DND-41 (cell line): ENCODE results near the gene POMT2.

Experiments used
- ATAC-seq: fragments of 200-7000 bp; cut with Tn5 transposase; 3 replicates; pipeline ENCODE4 v1.9.1; 2021; ENCODE audit warnings: low read depth; ENCODE audit not compliant: insufficient read depth
- DNase-seq: peaks from one replicate; pipeline ENCODE4 v3.0.0-alpha.2; 2020
- H2AFZ ChIP-seq: 2 replicates; pipeline ENCODE4 v1.6.0; 2012; ENCODE audit warnings: low read depth, low read length
- H3K27ac ChIP-seq: 2 replicates; pipeline ENCODE4 v1.5.1; 2012; ENCODE audit warnings: low read length, inconsistent platforms
- H3K27me3 ChIP-seq: fragments of 200-600 bp; sonication (generic); 2 replicates; pipeline ENCODE4 v1.6.0; 2012; ENCODE audit warnings: low read length, mild to moderate bottlenecking, inconsistent platforms; ENCODE audit not compliant: insufficient read depth, poor library complexity
- H3K36me3 ChIP-seq: 2 replicates; pipeline ENCODE4 v1.5.1; 2012; ENCODE audit warnings: low read length, inconsistent platforms; ENCODE audit not compliant: insufficient read depth
- H3K4me1 ChIP-seq: 2 replicates; pipeline ENCODE4 v1.5.1; 2012; ENCODE audit warnings: mild to moderate bottlenecking, low read length; ENCODE audit not compliant: insufficient read depth
- H3K4me2 ChIP-seq: 2 replicates; pipeline ENCODE4 v1.6.0; 2012; ENCODE audit warnings: mild to moderate bottlenecking, moderate library complexity, low read length, inconsistent platforms; ENCODE audit not compliant: insufficient read depth
- H3K4me3 ChIP-seq, 2 experiments: fragments of 200-600 bp in 1 of 2; shearing (Covaris generic) in 1 of 2; 2 replicates each; pipeline ENCODE4 v1.5.1; 2012 to 2016; ENCODE audit warnings: inconsistent platforms in 2 of 2, low read length in 2 of 2, mild to moderate bottlenecking in 2 of 2, low read depth in 1 of 2, moderate library complexity in 1 of 2
- H3K79me2 ChIP-seq: 2 replicates; pipeline ENCODE4 v1.6.0; 2012; ENCODE audit warnings: low read length, inconsistent platforms; ENCODE audit not compliant: insufficient read depth
- H3K9ac ChIP-seq: 2 replicates; pipeline ENCODE4 v1.6.0; 2012; ENCODE audit warnings: low read depth, mild to moderate bottlenecking, inconsistent platforms, low read length, moderate library complexity
- H3K9me3 ChIP-seq: 2 replicates; pipeline ENCODE4 v1.5.1; 2012; ENCODE audit warnings: low read length, moderate library complexity, mild to moderate bottlenecking, inconsistent platforms; ENCODE audit not compliant: insufficient read depth, severe bottlenecking
- H4K20me1 ChIP-seq: 2 replicates; pipeline ENCODE4 v1.6.0; 2012; ENCODE audit warnings: low read length; ENCODE audit not compliant: insufficient read depth
- CTCF ChIP-seq: IDR thresholded peaks from 2 replicates; pipeline ENCODE4 v1.5.1; 2012; ENCODE audit warnings: borderline replicate concordance, low read length, moderate library complexity, mild to moderate bottlenecking; ENCODE audit not compliant: poor library complexity, severe bottlenecking; ENCODE audit errors: extremely low read depth
- EZH2 ChIP-seq: IDR thresholded peaks from 3 replicates; pipeline ENCODE4 v1.6.1; 2012; ENCODE audit warnings: borderline replicate concordance, low read depth, mild to moderate bottlenecking, moderate library complexity, low read length, inconsistent platforms; ENCODE audit not compliant: severe bottlenecking

POMT2 gene

GRCh38 chr14:77265187-77265515 is 55.5 kb downstream of the POMT2 start:
- ATAC-seq (no peak), DNase-seq (no peak)
- peaks cover 11% of the 10 kb centered on the region for H3K4me1 ChIP-seq
- H3K79me2 ChIP-seq, result no peaks in the 10 kb centered on the region
- H3K4me2 ChIP-seq, result no peak overlapping the region
- no peaks in the 10 kb centered on the region for H3K36me3 ChIP-seq
- no peak for TF ChIP-seq EZH2
- 0 out of 2 replicates have a peak, but pooled peaks cover 2% of the 10 kb centered on the region for H4K20me1 ChIP-seq
- H2AFZ ChIP-seq, result no peak overlapping the region
- H3K9ac ChIP-seq, result no peak overlapping the region
- H3K9me3 ChIP-seq, result no peaks in the 10 kb centered on the region
- H3K4me3 ChIP-seq, result no peak overlapping the region
- peaks cover 5% of the 10 kb centered on the region for H3K27me3 ChIP-seq
- H3K27ac ChIP-seq, result no peak overlapping the region

GRCh38 chr14:77264466-77265186 is 56.1 kb downstream of the POMT2 start:
- Histone ChIP-seq H3K36me3 (no peaks in the 10 kb centered on the region), H3K4me3 (no peak overlapping the region), H3K9ac (no peak overlapping the region), H4K20me1 (0 out of 2 replicates have a peak, but pooled peaks cover 2% of the 10 kb centered on the region), H2AFZ (no peak overlapping the region), H3K9me3 (no peaks in the 10 kb centered on the region), H3K4me2 (no peak overlapping the region), H3K4me1 (peaks cover 6% of the 10 kb centered on the region), H3K27me3 (peaks cover 5% of the 10 kb centered on the region), H3K79me2 (no peaks in the 10 kb centered on the region), H3K27ac (no peak overlapping the region)
- TF ChIP-seq EZH2 (no peak), CTCF (no peak)
- ATAC-seq (no peak), DNase-seq (no peak)

- ATAC-seq (no peak), DNase-seq (no peak)
- H3K27me3 ChIP-seq, result peaks cover 5% of the 10 kb centered on the region
- no peak overlapping the region for H3K4me3 ChIP-seq
- no peaks in the 10 kb centered on the region for H3K36me3 ChIP-seq
- no peak overlapping the region for H3K4me2 ChIP-seq
- H2AFZ ChIP-seq, result no peak overlapping the region
- H3K9ac ChIP-seq, result no peak overlapping the region
- no peak for TF ChIP-seq EZH2
- no peak for TF ChIP-seq CTCF
- H3K4me1 ChIP-seq, result no peaks in the 10 kb centered on the region
- H3K79me2 ChIP-seq, result no peaks in the 10 kb centered on the region
- 0 out of 2 replicates have a peak, but pooled peaks cover 2% of the 10 kb centered on the region for H4K20me1 ChIP-seq
- no peaks in the 10 kb centered on the region for H3K9me3 ChIP-seq
- H3K27ac ChIP-seq, result no peak overlapping the region
These were observed 60.1 kb downstream of the POMT2 start for GRCh38 chr14:77260631-77261030.

- Histone ChIP-seq H3K27me3 (peaks cover 5% of the 10 kb centered on the region), H3K36me3 (no peaks in the 10 kb centered on the region), H3K79me2 (no peaks in the 10 kb centered on the region), H3K9ac (no peak overlapping the region), H3K4me2 (no peak overlapping the region), H4K20me1 (0 out of 2 replicates have a peak, but pooled peaks cover 2% of the 10 kb centered on the region), H3K27ac (no peak overlapping the region), H3K9me3 (no peaks in the 10 kb centered on the region), H3K4me3 (no peak overlapping the region), H2AFZ (no peak overlapping the region), H3K4me1 (no peaks in the 10 kb centered on the region)
- DNase-seq (no peak), ATAC-seq (no peak)
- no peak for TF ChIP-seq CTCF
- TF ChIP-seq EZH2, result no peak
These were observed 60.5 kb downstream of the POMT2 start for GRCh38 chr14:77260199-77260598.
